ENCODE data around the gene TEX29.

DNA sequence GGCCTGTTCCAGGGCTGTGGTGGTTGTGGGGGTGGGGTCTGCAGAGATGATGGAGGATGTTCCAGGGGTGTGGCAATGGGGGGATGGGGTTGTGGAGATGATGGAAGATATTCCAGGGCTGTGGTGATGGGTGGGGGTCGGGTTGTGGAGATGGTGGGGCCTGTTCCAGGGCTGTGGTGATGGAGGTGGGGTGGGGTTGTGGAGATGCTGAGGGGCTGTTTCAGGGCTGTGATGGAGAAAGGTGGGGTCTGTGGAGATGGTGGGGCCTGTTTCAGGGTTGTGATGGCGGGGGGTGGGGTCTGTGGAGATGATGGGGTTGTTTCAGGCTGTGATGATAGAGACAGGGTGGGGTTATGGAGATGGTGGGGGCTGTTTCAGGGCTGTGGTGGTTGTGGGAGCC is 62.0 kb downstream of the TEX29 start:
- TF ChIP-seq POLR2AphosphoS5 (IDR thresholded peaks at IDR 0.05; ENCODE audit: low read depth, low read length) (no peak), TAF1 (IDR thresholded peaks at IDR 0.05; ENCODE audit: borderline replicate concordance, low read depth, low read length) (no peak), POLR2A (IDR thresholded peaks at IDR 0.05; ENCODE audit: low read depth, low read length) (no peak)

All from GM12892 (cell line).